Measurements from ENCODE around the gene RAD51B.

- TF ChIP-seq CTCF (IDR thresholded peaks at IDR 0.05; ENCODE audit: low read length): no peak
- TF ChIP-seq EZH2phosphoT487 (IDR thresholded peaks at IDR 0.05; ENCODE audit: low read length): no peak
- no peak for TF ChIP-seq EZH2 (optimal IDR thresholded peaks at IDR 0.05; ENCODE audit: low read depth, low read length)
Observed at GRCh38 chr14:68081489-68081888, 261.9 kb downstream of the RAD51B start.
